Trophoblast cell (in vitro differentiated cells and primary cell): ENCODE results near the gene DTNA.

Source experiments
- DNase-seq, 2 donors: peaks; one replicate each; pipeline ENCODE4 v3.0.0-alpha.2; 2016
- H2AFZ ChIP-seq: 2 replicates; pipeline ENCODE4 v1.6.1; 2013; ENCODE audit warnings: low read length, moderate library complexity, mild to moderate bottlenecking; ENCODE audit not compliant: insufficient read depth, poor library complexity
- H2AK5ac ChIP-seq: 2 replicates; pipeline ENCODE4 v1.6.1; 2013; ENCODE audit warnings: mild to moderate bottlenecking, low read length
- H2BK120ac ChIP-seq: 2 replicates; pipeline ENCODE4 v1.6.1; 2013; ENCODE audit warnings: low read length, mild to moderate bottlenecking, moderate library complexity; ENCODE audit not compliant: insufficient read depth, poor library complexity
- H2BK12ac ChIP-seq: 2 replicates; pipeline ENCODE4 v1.6.1; 2013; ENCODE audit warnings: mild to moderate bottlenecking, low read length, moderate library complexity
- H2BK5ac ChIP-seq: 2 replicates; pipeline ENCODE4 v1.6.1; 2013; ENCODE audit warnings: low read length, low read depth, moderate library complexity, mild to moderate bottlenecking; ENCODE audit not compliant: poor library complexity
- H3K14ac ChIP-seq: 2 replicates; pipeline ENCODE4 v1.6.1; 2013; ENCODE audit warnings: mild to moderate bottlenecking, low read length
- H3K18ac ChIP-seq: 2 replicates; pipeline ENCODE4 v1.6.1; 2013; ENCODE audit warnings: mild to moderate bottlenecking, low read length
- H3K23ac ChIP-seq: 2 replicates; pipeline ENCODE4 v1.6.1; 2013; ENCODE audit warnings: low read length
- H3K27ac ChIP-seq: 2 replicates; pipeline ENCODE4 v1.5.1; 2013; ENCODE audit warnings: low read depth, mild to moderate bottlenecking, inconsistent platforms, low read length, moderate library complexity
- H3K27me3 ChIP-seq: 2 replicates; pipeline ENCODE4 v1.6.1; 2013; ENCODE audit warnings: inconsistent platforms, mild to moderate bottlenecking, low read length, moderate library complexity; ENCODE audit not compliant: insufficient read depth
- H3K36me3 ChIP-seq, 2 experiments: 1 replicate in 1 of 2; 2 replicates in 1 of 2; pipeline ENCODE4 v1.6.1; 2013; ENCODE audit warnings: low read length in 2 of 2, mild to moderate bottlenecking in 2 of 2, moderate library complexity in 1 of 2; ENCODE audit not compliant: insufficient read depth in 2 of 2, control insufficient read depth in 1 of 2
- H3K4ac ChIP-seq: 2 replicates; pipeline ENCODE4 v1.6.1; 2013; ENCODE audit warnings: low read depth, mild to moderate bottlenecking, low read length, moderate library complexity
- H3K4me1 ChIP-seq, 2 experiments: 1 replicate in 1 of 2; 2 replicates in 1 of 2; pipeline ENCODE4 v1.6.1; 2013; ENCODE audit warnings: low read length in 2 of 2, mild to moderate bottlenecking in 2 of 2, moderate library complexity in 1 of 2; ENCODE audit not compliant: insufficient read depth in 2 of 2, control insufficient read depth in 1 of 2
- H3K4me2 ChIP-seq: 2 replicates; pipeline ENCODE4 v1.6.1; 2013; ENCODE audit warnings: inconsistent platforms, mild to moderate bottlenecking, low read length, moderate library complexity
- H3K4me3 ChIP-seq: 2 replicates; pipeline ENCODE4 v1.5.1; 2013; ENCODE audit warnings: mild to moderate bottlenecking, low read depth, low read length, inconsistent platforms
- H3K79me1 ChIP-seq: one replicate; pipeline ENCODE4 v1.6.1; 2013; ENCODE audit warnings: low read length
- H3K79me2 ChIP-seq: 2 replicates; pipeline ENCODE4 v1.6.1; 2013; ENCODE audit warnings: low read length, mild to moderate bottlenecking; ENCODE audit not compliant: control insufficient read depth, insufficient read depth, poor library complexity
- H3K9ac ChIP-seq: 2 replicates; pipeline ENCODE4 v1.6.1; 2013; ENCODE audit warnings: mild to moderate bottlenecking, low read length
- H3K9me3 ChIP-seq: 2 replicates; pipeline ENCODE4 v1.6.1; 2013; ENCODE audit warnings: low read depth, mild to moderate bottlenecking, control low read depth, inconsistent platforms, low read length; ENCODE audit not compliant: insufficient read depth
- H4K12ac ChIP-seq: 2 replicates; pipeline ENCODE4 v1.6.1; 2013; ENCODE audit warnings: low read depth, mild to moderate bottlenecking, low read length, moderate library complexity
- H4K8ac ChIP-seq: 2 replicates; pipeline ENCODE4 v1.6.1; 2013; ENCODE audit warnings: low read depth, mild to moderate bottlenecking, low read length, moderate library complexity
- H4K91ac ChIP-seq: one replicate; pipeline ENCODE4 v1.6.1; 2013; ENCODE audit warnings: low read depth, mild to moderate bottlenecking, low read length, moderate library complexity
- WGBS: extraction: QIAGEN DNeasy Blood & Tissue Kit; methylation state at CpG from one replicate; pipeline ENCODE4 v1.1.7; 2013; ENCODE audit warnings: missing lambda C conversion rate; ENCODE audit not compliant: insufficient read length, insufficient coverage; ENCODE audit errors: extremely low coverage; 5-methylcytosine and 5-hydroxymethylcytosine counted together

The DTNA gene

DNA sequence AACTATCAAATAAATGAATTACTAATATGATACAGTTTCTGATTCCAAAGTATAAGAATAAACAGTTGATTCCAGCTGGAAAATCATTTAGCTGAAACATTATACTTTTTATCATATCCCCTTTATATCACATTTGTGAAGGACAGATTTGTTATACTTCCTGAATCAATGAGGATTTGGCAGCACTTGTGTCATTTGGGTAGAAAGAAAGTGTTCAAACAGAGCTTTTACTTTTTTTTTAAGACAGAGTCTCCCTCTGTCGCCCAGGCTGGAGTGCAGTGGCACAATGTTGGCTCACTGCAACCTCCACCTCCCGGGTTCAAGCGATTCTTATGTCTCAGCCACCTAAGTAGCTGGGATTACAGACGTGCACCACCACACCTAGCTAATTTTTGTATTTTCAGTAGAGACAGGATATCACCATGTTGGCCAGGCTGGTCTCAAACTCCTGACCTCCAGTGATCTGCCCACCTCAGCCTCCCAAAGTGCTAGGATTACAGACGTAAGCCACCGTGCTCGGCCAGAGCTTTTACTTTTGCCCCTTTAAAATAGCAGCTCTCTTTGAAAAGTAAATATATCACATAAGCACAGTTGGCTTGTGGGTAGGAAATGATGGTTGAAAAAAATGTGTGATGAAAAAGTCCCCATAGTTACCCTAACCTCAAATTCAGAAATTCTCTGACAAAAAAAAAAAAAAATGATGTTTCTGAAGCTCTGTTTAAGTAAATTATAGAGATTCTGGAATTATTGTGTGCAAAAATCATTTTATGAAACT lies 95.2 kb downstream of the DTNA start:
- Histone ChIP-seq H3K23ac (no peak overlapping the region), H2BK12ac (no peak overlapping the region), H2BK120ac (no peak overlapping the region), H2AK5ac (no peak overlapping the region), H3K4ac (no peak overlapping the region), H3K14ac (no peak overlapping the region), H4K91ac (no peak overlapping the region), H4K12ac (no peak overlapping the region), H3K4me3 (no peak overlapping the region), H3K4me2 (no peak overlapping the region), H2BK5ac (no peak overlapping the region), H2AFZ (no peak overlapping the region), H3K27ac (no peak overlapping the region), H3K4me1 (peaks cover 5% of the 10 kb centered on the region in 2 experiments), H3K27me3 (no peaks in the 10 kb centered on the region), H3K9me3 (no peaks in the 10 kb centered on the region), H3K9ac (no peak overlapping the region), H3K36me3 (no peaks in the 10 kb centered on the region), H4K8ac (no peak overlapping the region), H3K79me2 (no peaks in the 10 kb centered on the region), H3K79me1 (no peaks in the 10 kb centered on the region), H3K18ac (no peak overlapping the region)
- DNase-seq: no peak
- no CpG with 5 or more reads among the region's 7 CpGs for WGBS

DNA sequence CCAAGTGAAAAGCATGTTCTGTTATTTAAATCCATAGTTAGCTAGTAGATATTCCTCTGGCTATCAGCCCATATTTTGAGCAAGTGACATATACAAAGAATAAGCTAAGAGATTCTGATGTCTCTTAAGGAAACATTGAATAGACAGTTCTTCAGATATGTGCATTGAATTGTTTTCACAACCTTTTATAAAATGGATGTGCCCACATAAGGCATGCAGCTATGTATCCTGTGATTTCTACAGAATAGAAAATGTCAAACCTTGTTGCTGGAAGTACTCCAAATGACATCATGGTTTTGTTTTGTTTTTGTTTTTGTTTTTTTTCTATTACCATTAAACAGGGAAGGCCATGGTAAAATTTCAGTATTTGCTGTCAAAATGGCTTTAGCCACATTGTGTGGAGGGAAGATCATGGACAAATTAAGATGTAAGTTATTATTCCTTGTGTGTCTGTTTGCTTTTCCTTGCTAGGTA lies 95.8 kb downstream of the DTNA start:
- no peak overlapping the region for H2AK5ac ChIP-seq
- H3K14ac ChIP-seq: no peak overlapping the region
- H3K27ac ChIP-seq: no peak overlapping the region
- no peaks in the 10 kb centered on the region for H3K79me1 ChIP-seq
- H3K27me3 ChIP-seq: no peaks in the 10 kb centered on the region
- no peak overlapping the region for H3K18ac ChIP-seq
- no peaks in the 10 kb centered on the region for H3K36me3 ChIP-seq
- no peaks in the 10 kb centered on the region for H3K9me3 ChIP-seq
- H3K4me3 ChIP-seq: no peak overlapping the region
- H3K4ac ChIP-seq: no peak overlapping the region
- DNase-seq: no peak
- H3K4me2 ChIP-seq: no peak overlapping the region
- H4K12ac ChIP-seq: no peak overlapping the region
- H3K79me2 ChIP-seq: no peaks in the 10 kb centered on the region
- no peak overlapping the region for H2AFZ ChIP-seq
- H2BK12ac ChIP-seq: no peak overlapping the region
- peaks cover 5% of the 10 kb centered on the region in 2 experiments for H3K4me1 ChIP-seq
- H4K91ac ChIP-seq: no peak overlapping the region
- no peak overlapping the region for H4K8ac ChIP-seq
- no peak overlapping the region for H2BK120ac ChIP-seq
- H3K9ac ChIP-seq: no peak overlapping the region
- no peak overlapping the region for H2BK5ac ChIP-seq
- no peak overlapping the region for H3K23ac ChIP-seq

DNA sequence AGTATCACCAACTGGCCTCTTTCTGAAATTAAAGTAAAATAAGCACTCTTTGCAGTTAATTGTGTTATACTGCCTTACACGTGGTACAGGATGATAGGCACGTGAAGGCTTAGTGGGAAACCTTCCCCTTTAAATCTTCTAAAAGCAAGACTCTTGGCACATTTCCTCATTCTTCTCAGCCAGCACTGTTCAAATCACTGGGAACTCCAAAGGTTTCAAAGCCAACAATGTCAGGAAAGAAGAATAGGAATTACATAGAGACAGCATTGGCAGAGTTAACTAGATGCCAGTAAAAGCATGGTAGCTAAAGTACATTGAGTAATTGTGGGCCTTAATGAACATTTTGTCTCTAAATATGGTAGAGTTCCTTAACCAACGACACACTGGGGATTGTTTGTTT lies 96.4 kb downstream of the DTNA start:
- no peaks in the 10 kb centered on the region for H3K79me1 ChIP-seq
- H2BK12ac ChIP-seq: no peak overlapping the region
- no peaks in the 10 kb centered on the region for H3K9me3 ChIP-seq
- H3K9ac ChIP-seq: no peak overlapping the region
- no peak overlapping the region for H3K14ac ChIP-seq
- no peak overlapping the region for H2BK5ac ChIP-seq
- no peak overlapping the region for H3K4me2 ChIP-seq
- H2BK120ac ChIP-seq: no peak overlapping the region
- no peak overlapping the region for H3K27ac ChIP-seq
- H4K91ac ChIP-seq: no peak overlapping the region
- no peak overlapping the region for H2AFZ ChIP-seq
- no peak for DNase-seq
- H2AK5ac ChIP-seq: no peak overlapping the region
- H4K12ac ChIP-seq: no peak overlapping the region
- no peaks in the 10 kb centered on the region for H3K36me3 ChIP-seq
- no peak overlapping the region for H4K8ac ChIP-seq
- no peaks in the 10 kb centered on the region for H3K79me2 ChIP-seq
- no peak overlapping the region for H3K23ac ChIP-seq
- H3K18ac ChIP-seq: no peak overlapping the region
- no peak overlapping the region for H3K4me3 ChIP-seq
- WGBS: no CpG with 5 or more reads among the region's 3 CpGs
- peaks cover 5% of the 10 kb centered on the region in 2 experiments for H3K4me1 ChIP-seq
- no peak overlapping the region for H3K4ac ChIP-seq
- no peaks in the 10 kb centered on the region for H3K27me3 ChIP-seq

DNA sequence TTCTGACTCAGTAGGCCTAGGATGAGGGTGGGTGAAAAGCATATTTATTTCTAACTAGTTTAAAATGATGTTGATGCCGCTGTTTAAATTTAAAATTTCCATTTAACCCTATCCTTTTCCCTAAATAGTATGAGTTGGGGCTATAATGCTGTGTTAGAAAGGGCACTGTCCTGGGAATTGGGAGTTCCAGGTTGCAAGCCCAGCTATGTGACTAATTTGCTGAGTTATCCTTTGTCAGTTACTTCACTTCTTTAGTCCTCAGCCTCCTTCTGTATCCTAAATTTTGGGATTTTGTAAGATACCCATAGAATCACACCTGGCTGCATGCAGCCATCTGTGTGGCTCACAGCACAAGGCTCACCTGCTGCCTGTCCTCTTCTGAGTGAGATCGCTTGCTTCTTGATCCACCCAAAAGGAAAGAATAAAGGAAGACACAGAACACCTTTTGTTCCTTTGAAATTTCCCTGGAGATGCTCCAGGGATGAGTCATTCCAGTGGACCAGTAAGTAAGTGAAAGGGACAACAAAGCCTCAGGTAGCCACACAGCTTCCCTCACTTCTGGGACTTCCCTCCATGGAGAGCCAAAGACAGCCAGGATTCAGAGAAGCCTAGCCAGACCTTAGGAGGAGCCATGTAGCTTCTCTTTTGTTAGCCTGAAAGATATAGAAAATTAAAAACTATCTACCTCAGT lies 97.2 kb downstream of the DTNA start:
- Histone ChIP-seq H4K8ac (no peak overlapping the region), H2AK5ac (no peak overlapping the region), H3K9ac (no peak overlapping the region), H3K79me1 (no peaks in the 10 kb centered on the region), H3K4ac (no peak overlapping the region), H3K4me2 (no peak overlapping the region), H3K14ac (no peak overlapping the region), H2BK120ac (no peak overlapping the region), H4K91ac (no peak overlapping the region), H3K4me1 (peaks cover 2 to 5% of the 10 kb centered on the region in 2 experiments), H3K27me3 (no peaks in the 10 kb centered on the region), H2BK5ac (no peak overlapping the region), H3K23ac (no peak overlapping the region), H3K4me3 (no peak overlapping the region), H3K27ac (no peak overlapping the region), H3K9me3 (no peaks in the 10 kb centered on the region), H2BK12ac (no peak overlapping the region), H3K79me2 (no peaks in the 10 kb centered on the region), H3K18ac (no peak overlapping the region), H3K36me3 (no peaks in the 10 kb centered on the region), H4K12ac (no peak overlapping the region), H2AFZ (no peak overlapping the region)
- no CpG with 5 or more reads among the region's 2 CpGs for whole genome bisulfite sequencing
- peak; percentile 21 to 48 for DNase-seq
